Stimulated activated memory B cell treated with anti-CD40 and anti-IgM and Interleukin-4, amounts not matched to agents 10 μg/mL and 1 μg/mL and 100 μg/mL, for 72 hours (primary cell): ENCODE results near the gene RTKN2.
A peak's percentile ranks its signal among the peaks of the same experiment; 100 is the strongest.
"Not testable (repeated sequence)": the region's sequence is repeated elsewhere in the genome, so short reads cannot be mapped to it uniquely, and the experiment has no call there.

Source experiments
- ATAC-seq: fragments of 150-1000 bp; cut with Tn5 transposase; 2 replicates; pipeline ENCODE4 v1.10.0; 2021
- H3K27ac Mint-ChIP-seq: one replicate; pipeline ENCODE4 v1.8.0; 2022; ENCODE audit warnings: mild to moderate bottlenecking, mixed read lengths
- H3K27me3 Mint-ChIP-seq: one replicate; pipeline ENCODE4 v1.8.0; 2022; ENCODE audit warnings: mixed read lengths
- H3K36me3 Mint-ChIP-seq: one replicate; pipeline ENCODE4 v1.8.0; 2022; ENCODE audit warnings: mixed read lengths
- H3K4me1 Mint-ChIP-seq: one replicate; pipeline ENCODE4 v1.8.0; 2022; ENCODE audit warnings: mixed read lengths
- H3K4me3 Mint-ChIP-seq: one replicate; pipeline ENCODE4 v1.8.0; 2022; ENCODE audit warnings: mild to moderate bottlenecking, moderate library complexity, mixed read lengths
- H3K9me3 Mint-ChIP-seq: one replicate; pipeline ENCODE4 v1.8.0; 2022; ENCODE audit warnings: mixed read lengths

RTKN2 gene

GRCh38 chr10:62243647-62243997 is 25.0 kb downstream of the RTKN2 start:
- Mint-ChIP-seq H3K9me3 (no peaks in the 10 kb centered on the region), H3K36me3 (no peaks in the 10 kb centered on the region), H3K27me3 (no peaks in the 10 kb centered on the region), H3K27ac (peak overlapping the region; percentile 88), H3K4me1 (peaks cover 18% of the 10 kb centered on the region), H3K4me3 (peak overlapping the region; percentile 63)
- no peak for ATAC-seq

DNA sequence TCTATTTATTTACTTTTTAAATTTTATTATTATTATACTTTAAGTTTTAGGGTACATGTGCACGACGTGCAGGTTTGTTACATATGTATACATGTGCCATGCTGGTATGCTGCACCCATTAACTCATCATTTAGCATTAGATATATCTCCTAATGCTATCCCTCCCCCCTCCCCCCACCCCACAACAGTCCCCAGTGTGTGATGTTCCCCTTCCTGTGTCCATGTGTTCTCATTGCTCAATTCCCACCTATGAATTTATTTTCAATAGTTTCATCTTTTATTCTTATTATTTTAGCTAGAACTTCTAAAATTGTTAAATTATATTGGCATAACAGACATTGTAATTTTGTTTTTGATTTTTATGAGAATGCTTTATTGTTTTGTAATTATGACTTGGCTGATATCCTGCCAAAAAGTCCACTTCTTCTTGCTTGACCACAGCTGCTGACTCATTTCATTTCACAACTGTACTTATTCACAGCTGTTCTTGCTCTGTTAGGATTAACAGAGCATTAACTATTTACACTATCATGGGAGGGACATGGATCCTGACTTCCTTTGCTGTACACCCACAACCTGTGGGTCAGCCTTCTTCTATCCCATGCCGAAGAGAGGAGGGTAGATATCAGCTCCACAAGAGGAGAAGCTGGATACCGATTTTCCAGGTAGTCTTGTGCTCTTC is 25.5 kb downstream of the RTKN2 start:
- H3K36me3 Mint-ChIP-seq, H3K9me3 Mint-ChIP-seq, H3K27me3 Mint-ChIP-seq: not testable (repeated sequence)
- H3K27ac Mint-ChIP-seq, result peak overlapping the region; percentile 88
- H3K4me1 Mint-ChIP-seq, result peaks cover 18% of the 10 kb centered on the region
- H3K4me3 Mint-ChIP-seq, result peak overlapping the region; percentile 63
- peak; percentile 75 for ATAC-seq

- peaks cover 23% of the 10 kb centered on the region for H3K4me1 Mint-ChIP-seq
- not testable (repeated sequence) for H3K4me3 Mint-ChIP-seq, H3K27me3 Mint-ChIP-seq, H3K36me3 Mint-ChIP-seq, H3K27ac Mint-ChIP-seq, H3K9me3 Mint-ChIP-seq, ATAC-seq
Observed at GRCh38 chr10:62241521-62241920, 27.1 kb downstream of the RTKN2 start.

- no peaks in the 10 kb centered on the region for H3K9me3 Mint-ChIP-seq
Observed at GRCh38 chr10:62239994-62240393, 28.6 kb downstream of the RTKN2 start.

GRCh38 chr10:62238880-62239279 is 29.8 kb downstream of the RTKN2 start:
- no peak for ATAC-seq
- no peak overlapping the region for H3K4me3 Mint-ChIP-seq
- H3K36me3 Mint-ChIP-seq, result no peaks in the 10 kb centered on the region
- peaks cover 29% of the 10 kb centered on the region for H3K4me1 Mint-ChIP-seq
- no peaks in the 10 kb centered on the region for H3K27me3 Mint-ChIP-seq
- peak overlapping the region; percentile 14 for H3K27ac Mint-ChIP-seq
- no peaks in the 10 kb centered on the region for H3K9me3 Mint-ChIP-seq

More at GRCh38 chr10:62239994-62240393, 28.6 kb downstream of the RTKN2 start:
- Mint-ChIP-seq H3K36me3 (no peaks in the 10 kb centered on the region), H3K27ac (peak overlapping the region; percentile 61), H3K4me3 (no peak overlapping the region), H3K27me3 (no peaks in the 10 kb centered on the region), H3K4me1 (peaks cover 24% of the 10 kb centered on the region)
- ATAC-seq, result no peak

DNA sequence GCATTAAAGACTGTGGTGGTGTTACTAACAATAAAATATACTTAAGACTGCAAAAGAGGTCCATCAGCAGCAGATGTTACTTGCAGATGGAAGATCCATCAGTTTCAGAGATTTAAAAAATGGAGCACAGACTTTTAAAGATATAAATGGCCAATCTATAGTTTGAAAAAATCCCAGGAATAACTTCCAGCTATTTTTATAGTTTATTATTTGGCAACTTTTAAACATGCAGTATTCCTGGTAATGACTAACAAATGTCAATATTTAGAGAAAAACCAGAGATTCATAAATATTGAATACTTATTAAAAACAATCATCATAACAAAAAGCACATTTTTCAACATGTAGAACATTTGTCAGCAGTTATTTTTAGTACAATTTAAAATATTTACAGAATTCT is 30.7 kb downstream of the RTKN2 start:
- Mint-ChIP-seq H3K4me1 (peaks cover 20% of the 10 kb centered on the region), H3K9me3 (no peaks in the 10 kb centered on the region), H3K36me3 (no peaks in the 10 kb centered on the region), H3K27ac (no peak overlapping the region), H3K4me3 (no peak overlapping the region), H3K27me3 (no peaks in the 10 kb centered on the region)
- no peak for ATAC-seq

GRCh38 chr10:62237506-62237905 is 31.1 kb downstream of the RTKN2 start:
- Mint-ChIP-seq H3K9me3 (no peaks in the 10 kb centered on the region), H3K36me3 (no peaks in the 10 kb centered on the region), H3K27me3 (no peaks in the 10 kb centered on the region), H3K4me1 (peaks cover 20% of the 10 kb centered on the region), H3K4me3 (no peak overlapping the region), H3K27ac (no peak overlapping the region)
- no peak for ATAC-seq

- no peaks in the 10 kb centered on the region for H3K36me3 Mint-ChIP-seq
- H3K27me3 Mint-ChIP-seq, result no peaks in the 10 kb centered on the region
- ATAC-seq, result no peak
- H3K9me3 Mint-ChIP-seq, result no peaks in the 10 kb centered on the region
- no peak overlapping the region for H3K4me3 Mint-ChIP-seq
- no peak overlapping the region for H3K27ac Mint-ChIP-seq
- H3K4me1 Mint-ChIP-seq, result peaks cover 11% of the 10 kb centered on the region
Observed at GRCh38 chr10:62234077-62234605, 34.5 kb downstream of the RTKN2 start.

DNA sequence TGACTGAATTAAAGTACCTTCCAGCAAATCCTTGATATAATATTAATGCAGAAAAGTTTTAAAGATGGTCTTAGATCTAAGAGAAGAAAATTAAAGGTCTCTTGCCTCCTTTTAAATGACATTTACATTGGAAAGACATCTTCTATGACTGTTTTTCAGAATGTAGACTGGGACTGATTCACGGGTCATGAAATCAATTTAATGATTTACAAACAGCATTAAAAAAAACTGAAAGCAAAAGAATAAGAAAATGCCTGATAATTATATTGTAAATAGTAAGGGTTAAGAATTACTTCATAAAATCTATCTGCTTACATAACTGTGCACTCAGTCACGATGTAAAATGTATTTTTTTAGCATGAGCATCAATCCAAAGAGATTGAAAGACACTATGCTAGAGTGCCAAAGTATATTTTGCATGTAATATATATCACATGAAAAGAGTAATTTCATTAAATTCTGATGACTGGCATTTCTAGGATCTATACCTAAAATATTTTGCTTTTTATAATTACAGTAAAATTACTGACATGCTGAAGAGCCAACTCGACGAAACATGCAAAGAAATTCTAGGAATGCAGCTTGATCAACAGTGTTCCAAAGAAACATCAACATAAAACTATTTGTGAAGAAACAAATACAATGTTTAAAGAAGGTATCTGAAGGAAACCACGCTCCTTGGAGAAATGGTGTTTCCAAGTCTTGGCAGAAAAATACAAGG is 35.1 kb downstream of the RTKN2 start:
- Mint-ChIP-seq H3K4me1 (peaks cover 11% of the 10 kb centered on the region), H3K27me3 (no peaks in the 10 kb centered on the region), H3K36me3 (no peaks in the 10 kb centered on the region), H3K9me3 (no peaks in the 10 kb centered on the region), H3K27ac (no peak overlapping the region), H3K4me3 (no peak overlapping the region)
- ATAC-seq, result no peak

GRCh38 chr10:62231805-62232204 is 36.8 kb downstream of the RTKN2 start:
- no peaks in the 10 kb centered on the region for H3K36me3 Mint-ChIP-seq
- H3K27me3 Mint-ChIP-seq, result no peaks in the 10 kb centered on the region
- no peaks in the 10 kb centered on the region for H3K9me3 Mint-ChIP-seq
- H3K4me1 Mint-ChIP-seq, result peaks cover 9% of the 10 kb centered on the region
- H3K4me3 Mint-ChIP-seq, result no peak overlapping the region
- ATAC-seq, result no peak
- no peak overlapping the region for H3K27ac Mint-ChIP-seq

GRCh38 chr10:62231371-62231770 is 37.3 kb downstream of the RTKN2 start:
- Mint-ChIP-seq H3K27me3 (no peaks in the 10 kb centered on the region), H3K27ac (no peak overlapping the region), H3K4me3 (no peak overlapping the region), H3K36me3 (no peaks in the 10 kb centered on the region), H3K9me3 (no peaks in the 10 kb centered on the region), H3K4me1 (peaks cover 5% of the 10 kb centered on the region)
- no peak for ATAC-seq

DNA sequence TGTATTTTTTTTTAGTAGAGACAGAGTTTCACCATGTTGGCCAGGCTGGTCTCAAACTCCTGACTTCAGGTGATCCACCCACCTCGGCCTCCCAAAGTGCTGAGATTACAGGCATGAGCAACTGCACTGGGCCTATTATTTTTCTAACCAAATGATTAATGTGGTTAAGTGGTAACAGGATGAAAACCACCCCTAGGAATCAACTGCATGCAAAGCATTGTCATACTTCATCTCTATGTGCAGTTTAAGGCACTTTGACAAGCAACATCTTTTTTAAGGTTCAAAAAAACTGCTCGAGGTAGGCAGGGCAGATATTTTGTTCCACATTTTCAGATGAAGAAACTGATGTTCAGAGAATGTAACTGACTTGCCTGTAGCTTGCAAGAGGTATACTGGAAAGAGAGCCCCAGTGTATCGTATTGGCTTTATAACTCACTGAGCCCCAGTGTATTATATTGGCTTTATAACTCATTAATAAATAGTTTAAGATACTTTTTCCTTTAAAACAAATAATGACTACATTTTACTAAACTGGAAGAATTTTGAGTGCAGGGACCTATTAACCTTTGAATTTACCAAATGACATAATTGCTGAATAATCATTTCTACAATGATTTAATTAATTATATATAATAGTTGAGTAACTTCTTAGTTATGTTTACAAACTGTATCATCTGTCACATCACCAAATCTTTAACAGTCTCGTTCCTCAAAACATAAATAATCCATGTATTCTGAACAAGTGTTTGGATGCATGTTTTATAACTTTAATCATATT is 38.1 kb downstream of the RTKN2 start:
- no peak for ATAC-seq
- no peaks in the 10 kb centered on the region for H3K9me3 Mint-ChIP-seq
- H3K27ac Mint-ChIP-seq, result no peak overlapping the region
- no peaks in the 10 kb centered on the region for H3K36me3 Mint-ChIP-seq
- no peak overlapping the region for H3K4me3 Mint-ChIP-seq
- peaks cover 5% of the 10 kb centered on the region for H3K4me1 Mint-ChIP-seq
- no peaks in the 10 kb centered on the region for H3K27me3 Mint-ChIP-seq

DNA sequence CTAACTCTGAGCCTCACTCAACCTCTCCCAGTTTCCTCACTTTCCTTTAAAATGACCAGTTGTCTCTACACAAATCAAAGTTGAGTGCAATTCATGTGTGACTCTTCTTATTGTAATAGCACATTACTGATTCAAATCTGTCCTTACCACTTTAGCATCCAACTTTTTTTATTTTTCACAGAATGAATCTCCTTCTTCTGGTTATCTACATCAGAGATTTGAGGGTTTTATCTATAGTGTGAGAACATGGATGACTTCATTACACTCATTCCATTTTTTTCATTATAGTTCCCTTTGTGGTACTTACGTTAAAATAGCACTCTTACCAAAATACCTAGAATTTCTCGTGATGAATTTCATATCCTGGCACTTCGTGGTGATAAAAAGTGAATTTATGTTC is 43.3 kb downstream of the RTKN2 start:
- Mint-ChIP-seq H3K27me3 (no peaks in the 10 kb centered on the region), H3K27ac (no peak overlapping the region), H3K4me3 (no peak overlapping the region), H3K4me1 (no peaks in the 10 kb centered on the region), H3K9me3 (peaks cover 2% of the 10 kb centered on the region), H3K36me3 (no peaks in the 10 kb centered on the region)
- ATAC-seq, result no peak

- Mint-ChIP-seq H3K27me3 (no peaks in the 10 kb centered on the region), H3K4me1 (no peaks in the 10 kb centered on the region), H3K4me3 (no peak overlapping the region), H3K9me3 (peaks cover 2% of the 10 kb centered on the region), H3K36me3 (no peaks in the 10 kb centered on the region), H3K27ac (no peak overlapping the region)
- no peak for ATAC-seq
Observed at GRCh38 chr10:62224606-62225005, 44.0 kb downstream of the RTKN2 start.

DNA sequence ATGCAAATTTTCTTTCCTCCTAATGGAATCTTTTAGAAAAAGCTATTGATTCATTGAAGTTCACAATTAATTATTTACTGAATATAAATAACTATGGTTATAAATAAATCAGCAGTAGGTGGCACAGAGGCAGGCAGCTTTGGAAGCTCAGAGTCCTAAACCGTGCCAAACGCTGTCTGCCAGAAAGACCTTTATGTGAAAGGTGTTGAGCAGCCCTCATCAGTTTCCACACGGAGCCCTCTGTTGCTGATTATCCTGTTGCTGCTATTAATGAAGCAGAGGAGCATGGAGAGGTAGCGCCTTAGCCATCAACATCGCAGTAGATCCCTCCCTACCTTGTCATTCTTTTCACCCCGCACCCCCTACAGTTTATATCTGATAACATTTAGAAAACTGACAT is 51.0 kb downstream of the RTKN2 start:
- H3K4me1 Mint-ChIP-seq, result no peaks in the 10 kb centered on the region
- H3K27me3 Mint-ChIP-seq, result no peaks in the 10 kb centered on the region
- H3K4me3 Mint-ChIP-seq, result no peak overlapping the region
- ATAC-seq, result no peak
- H3K9me3 Mint-ChIP-seq, result no peaks in the 10 kb centered on the region
- H3K27ac Mint-ChIP-seq, result no peak overlapping the region
- H3K36me3 Mint-ChIP-seq, result no peaks in the 10 kb centered on the region
